GM12878 (cell line): ENCODE results near the gene ADK. TPM values are rescaled to one million over a fixed set of nuclear protein-coding genes. Genes with fewer than 3 reads are reported as not detected.

Source experiments
- ATAC-seq: fragments of 200-7000 bp; cut with Tn5 transposase; 3 replicates; pipeline ENCODE4 v1.9.1; 2020; ENCODE audit warnings: mild to moderate bottlenecking, moderate library complexity
- BruUV-seq: library from RNA; stranded (reverse); fragments of 400-500 nt; replicated peaks from 2 replicates; lab custom pipeline; 2021; lab: Mats Ljungman, UMichigan
- CTCF ChIA-PET: fragments of 300-600 bp; sonication (Branson Sonifier 250); formaldehyde crosslinking; extraction: SDS; loops from one replicate; lab custom pipeline; 2021; ENCODE audit warnings: inconsistent platforms; lab: Yijun Ruan, JAX
- POLR2A ChIA-PET: fragments of 350-600 bp; formaldehyde crosslinking; extraction: SDS; loops from one replicate; lab custom pipeline; 2021; ENCODE audit warnings: inconsistent platforms; lab: Charles Lee
- RAD21 ChIA-PET: fragments of 300-600 bp; sonication (Branson Sonifier 250); formaldehyde crosslinking; loops from one replicate; lab custom pipeline; 2023; ENCODE audit warnings: antibody characterized with exemption; ENCODE audit not compliant: unreplicated experiment; lab: Charles Lee
- SMC1A ChIA-PET: fragments of 300-600 bp; sonication (Branson Sonifier 250); formaldehyde crosslinking; loops from one replicate; lab custom pipeline; 2023; ENCODE audit not compliant: unreplicated experiment, uncharacterized antibody; lab: Charles Lee
- DNase-seq: peaks from one replicate; pipeline ENCODE4 v3.0.0-alpha.2; 2011; ENCODE audit warnings: low read depth, low spot score
- FAIRE-seq: peaks from 3 replicates; lab custom pipeline; 2011; peaks lifted over from hg19 to GRCh38; lab: Jason Lieb, UNC
- H2AFZ ChIP-seq: 2 replicates; pipeline ENCODE4 v1.6.0; 2011; ENCODE audit warnings: low read depth, low read length, control low read depth; ENCODE audit not compliant: control insufficient read depth
- H3K27ac ChIP-seq: 2 replicates; pipeline ENCODE4 v1.5.1; 2011; ENCODE audit warnings: control low read depth; ENCODE audit not compliant: control insufficient read depth, insufficient read depth
- H3K27me3 ChIP-seq, 2 experiments: replicated peaks in 1 of 2; 2 replicates each; pipeline versions ENCODE4 v1.6.0 to v1.6.1; 2011; ENCODE audit warnings: low read length in 1 of 2; ENCODE audit not compliant: control insufficient read depth in 2 of 2, insufficient read depth in 2 of 2
- H3K36me3 ChIP-seq, 2 experiments: 2 replicates each; pipeline ENCODE4 v1.5.1; 2011; ENCODE audit warnings: low read length in 1 of 2; ENCODE audit not compliant: control insufficient read depth in 2 of 2, insufficient read depth in 2 of 2
- H3K4me1 ChIP-seq: 2 replicates; pipeline ENCODE4 v1.6.1; 2011; ENCODE audit warnings: mild to moderate bottlenecking, low read length, moderate library complexity, mixed read lengths; ENCODE audit not compliant: control insufficient read depth, insufficient read depth
- H3K4me2 ChIP-seq: 2 replicates; pipeline ENCODE4 v1.6.0; 2011; ENCODE audit warnings: control low read depth; ENCODE audit not compliant: control insufficient read depth, insufficient read depth
- H3K4me3 ChIP-seq: fragments of 200-600 bp; sonication (generic); 2 replicates; pipeline ENCODE4 v1.5.1; 2016
- H3K79me2 ChIP-seq: 2 replicates; pipeline ENCODE4 v1.6.0; 2011; ENCODE audit warnings: low read length; ENCODE audit not compliant: control insufficient read depth, insufficient read depth
- H3K9ac ChIP-seq: 2 replicates; pipeline ENCODE4 v1.8.0; 2011; ENCODE audit warnings: low read length, control low read depth, mixed read lengths; ENCODE audit not compliant: control insufficient read depth, insufficient read depth
- H3K9me3 ChIP-seq: replicated peaks from 3 replicates; pipeline ENCODE4 v1.5.1; 2011; ENCODE audit warnings: mild to moderate bottlenecking, low read length; ENCODE audit not compliant: control insufficient read depth, insufficient read depth
- H4K20me1 ChIP-seq: 2 replicates; pipeline ENCODE4 v1.6.0; 2011; ENCODE audit not compliant: control insufficient read depth, insufficient read depth
- BHLHE40 ChIP-seq, 2 experiments: fragments of 450-650 bp in 1 of 2; IDR thresholded peaks; 2 replicates each; pipeline ENCODE4 v1.6.1; 2011 to 2017; ENCODE audit warnings: low read depth in 2 of 2, borderline replicate concordance in 1 of 2, improper control_type of control experiment in 1 of 2, low read length in 1 of 2, mild to moderate bottlenecking in 1 of 2
- BRCA1 ChIP-seq: IDR thresholded peaks from 2 replicates; pipeline ENCODE4 v1.6.1; 2011; ENCODE audit warnings: low read depth, low read length, improper control_type of control experiment
- CBFB ChIP-seq: IDR thresholded peaks from 2 replicates; pipeline ENCODE4 v1.6.1; 2016; ENCODE audit warnings: antibody characterized with exemption, low read depth
- FOS ChIP-seq: IDR thresholded peaks from 3 replicates; pipeline ENCODE4 v1.6.1; 2011; ENCODE audit warnings: borderline replicate concordance; ENCODE audit not compliant: insufficient read length; ENCODE audit errors: extremely low read depth
- HCFC1 ChIP-seq: fragments of 150-350 bp; IDR thresholded peaks from 2 replicates; pipeline ENCODE4 v1.6.1; 2014; ENCODE audit warnings: low read length
- POU2F2 ChIP-seq: IDR thresholded peaks from 3 replicates; pipeline ENCODE4 v1.6.1; 2011; ENCODE audit warnings: low read depth, mild to moderate bottlenecking, low read length, borderline replicate concordance
- RB1 ChIP-seq: fragments of 450-650 bp; formaldehyde crosslinking; IDR thresholded peaks from 2 replicates; pipeline ENCODE4 v1.6.1; 2017; ENCODE audit warnings: mild to moderate bottlenecking, borderline replicate concordance
- RELA ChIP-seq: fragments of 450-650 bp; IDR thresholded peaks from 2 replicates; pipeline ENCODE4 v1.8.0; 2014; ENCODE audit warnings: borderline replicate concordance; ENCODE audit not compliant: partially characterized antibody
- STAT3 ChIP-seq: IDR thresholded peaks from 2 replicates; pipeline ENCODE4 v1.6.1; 2011; ENCODE audit warnings: low read depth, low read length, improper control_type of control experiment
- YBX1 ChIP-seq: fragments of 450-650 bp; IDR thresholded peaks from 2 replicates; pipeline ENCODE4 v1.6.1; 2016; ENCODE audit warnings: antibody characterized with exemption
- YY1 ChIP-seq: IDR thresholded peaks from 2 replicates; pipeline ENCODE4 v1.6.1; 2011; ENCODE audit warnings: low read depth, mild to moderate bottlenecking, low read length
- ZNF207 ChIP-seq: fragments of 450-650 bp; IDR thresholded peaks from 2 replicates; pipeline ENCODE4 v1.6.1; 2014; ENCODE audit warnings: antibody characterized with exemption, mild to moderate bottlenecking, borderline replicate concordance
- WGBS: methylation state at CpG from one replicate; pipeline ENCODE4 v1.1.6; 2016; ENCODE audit warnings: low lambda C conversion rate; ENCODE audit not compliant: insufficient replicate concordance, insufficient coverage; ENCODE audit errors: missing lambda C conversion rate; 5-methylcytosine and 5-hydroxymethylcytosine counted together
- in situ Hi-C: fragments of 300-500 bp; cut with MboI; formaldehyde crosslinking; loops from 9 replicates; pipeline ENCODE4 v1.14.3; 2018; ENCODE audit warnings: mixed read lengths
- intact Hi-C: fragments of 100-400 bp; cut with micrococcal nuclease; formaldehyde crosslinking; loops from one replicate; pipeline ENCODE4 v1.14.2; 2022; ENCODE audit not compliant: unreplicated experiment
- polyA plus RNA-seq, 11 experiments: library from polyadenylated mRNA; depleted of rRNA in 4 of 11; unstranded in 6 of 11; stranded (reverse) in 5 of 11; fragments of >200 nt; fragmentation: Nextera tagmentation in 4 of 11; fragmentation: Illumina TruSeq in 1 of 11; extraction: Ambion mirVana in 4 of 11; extraction: Trizol in 1 of 11; gene quantifications; 1 replicate in 1 of 11; 2 replicates in 10 of 11; pipeline versions ENCODE4 v1.2.1 to v1.2.3, GENCODE V29; 2011 to 2016; ENCODE audit warnings: inconsistent platforms in 2 of 11, missing spikeins in 2 of 11, low read depth in 1 of 11
- total RNA-seq, 4 experiments: library from RNA; depleted of rRNA in 3 of 4; stranded (reverse); fragments of >200 nt in 3 of 4; fragmentation: Illumina TruSeq in 1 of 4; extraction: Trizol in 1 of 4; gene quantifications; 2 replicates each; pipeline versions ENCODE4 v1.2.1 to v1.2.3, GENCODE V29; 2013 to 2021
- TF ChIP-seq, protein P1 (sequence below): fragments of 450-650 bp; formaldehyde crosslinking; IDR thresholded peaks from 2 replicates; pipeline ENCODE4 v1.4.0; 2022; ENCODE audit warnings: mild to moderate bottlenecking, moderate library complexity
- TF ChIP-seq, protein P2 (sequence below): fragments of 450-650 bp; IDR thresholded peaks from 2 replicates; pipeline ENCODE4 v1.6.1; 2018; ENCODE audit warnings: mild to moderate bottlenecking, low read depth, moderate library complexity; ENCODE audit not compliant: partially characterized antibody

The ADK gene
- total and polyA plus RNA-seq, 10 of the 15 experiments (the other 5 are each of a cell fraction or from before 2014, with no cell fraction given), result 42.0 to 151 (median 81.6) TPM

DNA sequence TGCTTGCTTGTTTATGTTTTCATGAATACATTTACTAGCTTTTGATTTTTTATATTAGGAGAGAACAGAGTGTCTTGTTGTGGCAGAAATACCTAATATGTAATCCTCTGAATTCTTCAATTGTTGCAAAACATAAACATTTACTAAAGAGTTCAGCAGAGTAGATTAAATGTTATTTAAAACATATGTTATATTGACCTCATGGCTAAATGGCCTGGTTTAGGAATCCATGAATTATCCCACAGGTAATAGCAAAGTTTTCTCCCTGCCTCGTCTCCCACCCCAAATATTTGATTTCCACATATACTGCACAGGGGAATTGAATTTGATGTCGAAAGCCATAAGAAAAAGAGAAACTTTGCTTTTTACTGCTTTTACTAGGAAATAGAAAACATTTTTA is 111.8 kb downstream of the ADK start:
- BruUV-seq, result no TSS peak
- H3K4me2 ChIP-seq, result no peak overlapping the region
- ChIA-PET POLR2A (no interaction called here), RAD21 (interaction anchor here (0.8 to 1.3 kb wide), 2 partner anchors 476 to 757 kb away, joined by 3 to 4 read pairs; no protein-coding TSS in a partner anchor), CTCF (interaction anchor here (0.8 to 2.1 kb wide), 6 partner anchors 18 to 893 kb away, joined by 3 to 8 read pairs (median 4); no protein-coding TSS in a partner anchor), SMC1A (interaction anchor here (1.9 to 4.6 kb wide), 3 partner anchors 19 to 836 kb away, joined by 6 to 24 read pairs (median 10); a partner anchor contains a TSS)
- H4K20me1 ChIP-seq, result no peaks in the 10 kb centered on the region
- no peak overlapping the region for H2AFZ ChIP-seq
- H3K4me3 ChIP-seq, result no peak overlapping the region
- ATAC-seq (no peak), DNase-seq (no peak), FAIRE-seq (no peak)
- TF ChIP-seq, protein P1, sequence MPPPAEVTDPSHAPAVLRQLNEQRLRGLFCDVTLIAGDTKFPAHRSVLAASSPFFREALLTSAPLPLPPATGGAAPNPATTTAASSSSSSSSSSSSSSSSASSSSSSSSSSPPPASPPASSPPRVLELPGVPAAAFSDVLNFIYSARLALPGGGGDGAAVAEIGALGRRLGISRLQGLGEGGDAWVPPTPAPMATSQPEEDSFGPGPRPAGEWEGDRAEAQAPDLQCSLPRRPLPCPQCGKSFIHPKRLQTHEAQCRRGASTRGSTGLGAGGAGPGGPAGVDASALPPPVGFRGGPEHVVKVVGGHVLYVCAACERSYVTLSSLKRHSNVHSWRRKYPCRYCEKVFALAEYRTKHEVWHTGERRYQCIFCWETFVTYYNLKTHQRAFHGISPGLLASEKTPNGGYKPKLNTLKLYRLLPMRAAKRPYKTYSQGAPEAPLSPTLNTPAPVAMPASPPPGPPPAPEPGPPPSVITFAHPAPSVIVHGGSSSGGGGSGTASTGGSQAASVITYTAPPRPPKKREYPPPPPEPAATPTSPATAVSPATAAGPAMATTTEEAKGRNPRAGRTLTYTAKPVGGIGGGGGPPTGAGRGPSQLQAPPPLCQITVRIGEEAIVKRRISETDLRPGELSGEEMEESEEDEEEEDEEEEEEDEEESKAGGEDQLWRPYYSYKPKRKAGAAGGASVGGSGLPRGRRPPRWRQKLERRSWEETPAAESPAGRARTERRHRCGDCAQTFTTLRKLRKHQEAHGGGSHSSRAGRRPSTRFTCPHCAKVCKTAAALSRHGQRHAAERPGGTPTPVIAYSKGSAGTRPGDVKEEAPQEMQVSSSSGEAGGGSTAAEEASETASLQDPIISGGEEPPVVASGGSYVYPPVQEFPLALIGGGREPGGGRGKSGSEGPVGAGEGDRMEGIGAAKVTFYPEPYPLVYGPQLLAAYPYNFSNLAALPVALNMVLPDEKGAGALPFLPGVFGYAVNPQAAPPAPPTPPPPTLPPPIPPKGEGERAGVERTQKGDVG (CRISPR knock-in tag), result no peak
- TF ChIP-seq HCFC1 (no peak), ZNF207 (no peak), FOS (no peak), RB1 (no peak), STAT3 (no peak), BHLHE40 (IDR thresholded peaks at IDR 0.05; ENCODE audit: borderline replicate concordance in 1 of 2, low read depth in 2 of 2, low read length in 1 of 2) (no peak), BRCA1 (no peak), CBFB (no peak), RELA (no peak), YBX1 (no peak), POU2F2 (no peak), YY1 (no peak)
- TF ChIP-seq, protein P2, sequence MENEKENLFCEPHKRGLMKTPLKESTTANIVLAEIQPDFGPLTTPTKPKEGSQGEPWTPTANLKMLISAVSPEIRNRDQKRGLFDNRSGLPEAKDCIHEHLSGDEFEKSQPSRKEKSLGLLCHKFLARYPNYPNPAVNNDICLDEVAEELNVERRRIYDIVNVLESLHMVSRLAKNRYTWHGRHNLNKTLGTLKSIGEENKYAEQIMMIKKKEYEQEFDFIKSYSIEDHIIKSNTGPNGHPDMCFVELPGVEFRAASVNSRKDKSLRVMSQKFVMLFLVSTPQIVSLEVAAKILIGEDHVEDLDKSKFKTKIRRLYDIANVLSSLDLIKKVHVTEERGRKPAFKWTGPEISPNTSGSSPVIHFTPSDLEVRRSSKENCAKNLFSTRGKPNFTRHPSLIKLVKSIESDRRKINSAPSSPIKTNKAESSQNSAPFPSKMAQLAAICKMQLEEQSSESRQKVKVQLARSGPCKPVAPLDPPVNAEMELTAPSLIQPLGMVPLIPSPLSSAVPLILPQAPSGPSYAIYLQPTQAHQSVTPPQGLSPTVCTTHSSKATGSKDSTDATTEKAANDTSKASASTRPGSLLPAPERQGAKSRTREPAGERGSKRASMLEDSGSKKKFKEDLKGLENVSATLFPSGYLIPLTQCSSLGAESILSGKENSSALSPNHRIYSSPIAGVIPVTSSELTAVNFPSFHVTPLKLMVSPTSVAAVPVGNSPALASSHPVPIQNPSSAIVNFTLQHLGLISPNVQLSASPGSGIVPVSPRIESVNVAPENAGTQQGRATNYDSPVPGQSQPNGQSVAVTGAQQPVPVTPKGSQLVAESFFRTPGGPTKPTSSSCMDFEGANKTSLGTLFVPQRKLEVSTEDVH, result no peak
- H3K27ac ChIP-seq, result no peak overlapping the region
- peaks cover 1% of the 10 kb centered on the region for H3K79me2 ChIP-seq
- no peaks in the 10 kb centered on the region for H3K27me3 ChIP-seq
- intact Hi-C loops (loop anchor here (10.0 kb wide), 1 partner anchor 632 kb away; no protein-coding TSS in a partner anchor), in situ Hi-C loops (loop anchor here (10.0 to 25.0 kb wide), 2 partner anchors 474 to 972 kb away; partner anchors contain the start of gene COMTD1)
- no peaks in the 10 kb centered on the region for H3K4me1 ChIP-seq
- H3K9ac ChIP-seq, result no peak overlapping the region
- WGBS, result 95% methylated on average over 2 of the region's 2 CpGs
- no peaks in the 10 kb centered on the region for H3K9me3 ChIP-seq
- no peaks in the 10 kb centered on the region for H3K36me3 ChIP-seq
